Measurements from ENCODE around the gene DNMT3L.
"Not testable (repeated sequence)": the region's sequence is repeated elsewhere in the genome, so short reads cannot be mapped to it uniquely, and the experiment has no call there.

The DNMT3L gene

DNA sequence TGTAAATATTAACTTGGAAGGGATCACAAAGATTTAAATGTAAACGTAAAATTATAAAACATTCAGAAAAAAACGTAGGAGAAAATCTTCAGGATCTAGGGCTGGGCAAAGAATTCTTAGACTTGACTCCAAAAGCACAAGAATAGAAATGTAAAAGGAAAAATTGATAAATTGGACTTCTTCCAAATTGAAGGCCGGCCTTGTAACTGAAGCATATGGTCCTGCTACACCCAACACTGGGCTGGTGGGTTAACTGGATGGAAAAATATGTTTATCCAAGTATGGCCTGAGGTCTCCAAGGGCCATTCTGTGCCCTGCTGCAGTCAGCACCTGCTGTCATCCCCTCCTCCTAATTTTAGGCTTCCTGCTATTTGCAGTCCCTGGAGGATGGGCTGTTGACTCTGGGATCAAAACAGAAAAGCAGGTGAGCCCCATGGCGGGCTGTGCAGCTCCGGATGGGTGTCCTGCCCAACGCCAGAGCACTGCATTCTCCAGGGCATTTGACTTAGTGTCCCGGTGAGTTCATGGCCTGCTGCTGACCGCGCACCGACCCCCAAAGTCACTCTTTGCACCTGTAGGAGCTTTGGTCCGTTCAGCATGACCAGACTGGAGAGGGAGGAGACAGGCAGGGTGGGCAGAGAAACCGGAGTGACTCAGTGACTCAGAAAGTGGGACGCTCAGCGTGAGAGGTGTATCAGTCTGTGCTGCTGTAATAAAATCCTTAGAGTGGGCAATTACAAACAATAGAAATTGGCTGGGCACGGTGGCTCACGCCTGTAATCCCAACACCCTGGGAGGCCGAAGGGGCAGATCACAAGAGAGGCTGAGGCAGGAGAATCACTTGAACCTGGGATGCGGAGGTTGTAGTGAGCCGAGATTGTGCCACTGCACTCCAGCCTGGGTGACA is 17.9 kb upstream of the DNMT3L start:
- no peak for DNase-seq (ENCODE audit: low read depth)

DNA sequence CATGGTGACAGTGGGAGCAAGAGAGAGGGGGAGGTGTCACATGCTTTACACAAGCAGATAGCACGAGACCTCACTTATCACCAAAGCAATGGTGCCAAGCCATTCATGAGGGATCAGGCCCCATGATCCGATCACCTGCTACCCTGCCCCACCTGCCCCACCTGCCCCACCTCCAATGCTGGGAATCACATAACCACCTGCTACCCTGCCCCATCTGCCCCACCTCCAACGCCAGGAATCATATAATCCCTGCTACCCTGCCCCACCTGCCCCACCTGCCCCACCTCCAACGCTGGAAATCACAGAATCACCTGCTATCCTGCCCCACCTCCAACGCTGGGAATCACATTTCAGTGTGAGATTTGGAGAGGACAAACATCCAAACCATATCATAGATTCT is 13.3 kb upstream of the DNMT3L start:
- no peak for DNase-seq (ENCODE audit: low read depth)

DNA sequence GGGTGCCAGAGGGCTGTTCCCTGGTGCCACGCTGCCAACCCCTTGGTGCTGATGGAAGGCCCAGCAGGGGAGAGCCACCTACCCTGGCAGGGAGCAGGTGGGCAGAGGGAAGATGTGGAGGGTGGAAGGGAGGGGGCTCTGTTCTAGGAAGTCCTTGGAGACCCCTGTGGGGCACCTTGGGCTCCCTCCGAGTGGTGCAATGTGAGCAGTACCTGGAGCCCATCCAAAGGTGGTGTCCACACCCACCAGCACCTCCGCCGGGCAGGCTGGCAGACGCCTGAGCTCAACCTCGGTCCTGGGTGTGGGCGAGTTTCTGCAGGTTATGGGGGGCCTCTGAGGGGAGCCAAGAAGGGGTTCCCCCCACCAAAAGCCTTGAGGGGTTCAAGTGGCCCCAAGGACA is 11.3 kb upstream of the DNMT3L start:
- no peak for DNase-seq (ENCODE audit: low read depth)

DNA sequence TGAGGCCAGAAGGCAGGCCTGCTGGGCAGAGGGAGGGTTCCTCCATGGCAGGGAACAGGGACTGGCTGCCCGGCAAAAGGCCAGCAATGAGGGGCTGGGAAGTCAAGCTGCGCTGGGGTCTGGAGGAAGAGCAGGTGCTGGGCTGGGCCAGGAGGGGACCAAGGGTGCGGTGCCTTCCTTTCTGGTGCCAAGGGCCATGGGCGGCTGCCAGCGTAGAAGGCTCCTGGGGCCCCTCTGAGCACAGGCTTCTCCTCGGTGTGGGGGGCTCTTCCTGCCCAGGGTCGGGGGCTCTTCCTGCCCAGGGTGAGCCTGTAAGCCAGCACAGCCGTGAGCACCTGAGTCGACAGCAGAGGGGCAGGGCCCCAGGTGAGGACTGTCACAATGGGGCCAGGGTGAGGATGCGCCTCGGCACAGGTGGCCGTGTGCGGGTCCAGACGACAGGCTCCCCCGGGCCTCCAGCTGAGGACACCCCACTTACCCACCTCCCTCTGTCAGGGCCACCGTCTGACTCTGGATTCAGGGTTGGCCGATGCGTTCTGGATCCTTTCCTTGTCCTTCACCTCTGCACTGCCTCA is 10.7 kb upstream of the DNMT3L start:
- no peak for DNase-seq (ENCODE audit: low read depth)

DNA sequence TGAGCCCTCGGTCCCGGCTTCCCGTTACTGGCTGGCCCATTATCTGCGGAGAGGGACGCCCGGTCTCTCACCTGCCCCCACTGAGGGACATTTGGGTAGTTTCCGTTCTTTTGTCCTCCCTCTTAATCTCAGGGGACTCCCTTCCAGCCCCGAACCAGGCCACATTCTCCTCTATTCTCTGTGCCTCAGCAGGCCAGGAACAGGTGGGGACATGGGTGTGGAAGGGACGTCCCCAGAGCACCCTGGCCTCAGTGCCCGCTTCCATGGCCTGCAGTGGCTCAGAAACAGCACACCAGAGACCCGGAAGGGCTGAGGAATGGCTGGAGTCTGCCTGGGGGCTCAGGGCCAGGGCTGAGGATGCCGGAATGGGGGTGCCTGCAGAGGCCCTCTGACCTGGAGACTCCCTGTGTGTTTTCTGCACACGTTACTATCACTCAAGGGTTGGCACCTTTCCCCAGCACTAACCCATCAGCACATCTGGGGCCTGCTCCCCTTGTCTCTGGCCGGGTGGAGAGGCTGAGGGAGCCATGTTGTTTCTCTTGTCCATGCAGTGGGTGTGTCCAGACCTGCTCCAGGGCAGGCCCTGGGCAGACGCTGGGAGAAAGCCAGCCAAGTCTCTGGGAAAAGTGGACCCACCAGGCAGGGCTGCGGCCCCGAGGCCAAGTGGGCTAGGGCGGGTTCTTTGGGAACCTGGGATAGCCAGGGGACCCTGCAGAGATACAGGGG is 10.0 kb upstream of the DNMT3L start:
- no peak for DNase-seq (ENCODE audit: low read depth)

DNA sequence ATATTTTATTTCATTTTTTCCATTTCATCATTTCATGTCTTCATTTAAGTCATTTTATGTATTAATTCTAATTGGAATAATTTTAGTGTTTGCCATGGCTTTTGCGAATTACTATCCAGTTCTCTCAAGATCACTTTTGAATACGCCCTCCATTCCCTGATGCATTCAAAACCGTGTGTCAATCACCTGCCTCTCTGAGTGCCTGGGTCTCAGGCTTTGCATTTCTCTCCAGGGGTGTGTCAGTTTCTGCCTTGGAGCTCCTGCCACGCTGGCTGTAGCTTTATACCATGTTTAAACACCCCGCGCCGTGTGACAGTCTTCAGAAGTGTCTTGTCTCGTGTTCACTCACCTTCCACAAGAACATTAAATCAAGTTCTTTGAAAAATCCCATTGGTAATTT is 7.4 kb upstream of the DNMT3L start:
- DNase-seq (ENCODE audit: low read depth): no peak

DNA sequence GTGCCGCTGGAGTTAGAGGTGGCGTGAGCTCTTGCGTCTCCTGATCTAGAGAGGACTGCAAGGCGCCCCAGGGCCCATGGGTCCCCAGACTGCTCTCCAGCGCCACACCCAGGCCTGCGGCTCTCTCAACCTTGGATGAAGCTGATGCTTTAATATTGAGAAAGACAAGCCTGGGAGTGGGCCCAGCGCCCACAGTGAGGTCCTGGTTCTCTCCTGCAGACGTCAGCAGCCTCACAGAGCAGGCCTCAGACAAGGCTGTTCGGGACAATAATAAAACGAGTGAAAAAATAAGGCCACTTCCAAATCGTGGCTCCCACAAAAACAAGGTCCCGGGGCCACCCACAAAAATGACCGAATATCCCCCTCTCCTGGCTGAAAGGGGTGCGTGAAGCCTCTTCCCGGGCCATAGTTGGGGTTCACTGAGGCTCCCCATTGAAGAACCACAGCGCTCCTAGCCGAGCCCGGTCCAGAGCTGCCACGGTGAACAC is 6.0 kb upstream of the DNMT3L start:
- DNase-seq (ENCODE audit: low read depth): no peak

DNA sequence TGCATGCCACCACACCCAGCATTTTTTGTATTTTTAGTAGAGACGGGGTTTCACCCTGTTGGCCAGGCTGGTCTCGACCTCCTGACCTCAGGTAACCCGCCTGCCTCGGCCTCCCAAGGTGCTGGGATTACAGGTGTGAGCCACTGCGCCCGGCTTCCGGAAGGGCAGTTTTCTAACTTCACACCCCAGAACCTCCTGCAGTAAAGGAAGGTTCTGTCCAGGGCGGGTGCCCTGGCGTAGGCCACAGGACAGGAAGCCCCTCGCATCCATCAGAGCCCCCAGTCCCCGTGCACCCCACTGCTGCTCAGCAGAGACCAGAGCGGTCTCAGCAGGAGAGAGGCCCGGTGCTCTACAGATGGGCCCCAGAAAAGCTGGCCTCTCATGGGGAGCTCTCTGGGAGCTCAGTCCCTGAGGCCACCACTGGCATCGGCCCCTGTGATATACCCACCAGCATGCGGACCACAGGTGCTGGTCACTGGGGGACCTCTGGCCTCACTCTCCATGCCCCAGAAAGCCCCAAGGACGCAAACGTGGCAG is 4.1 kb upstream of the DNMT3L start:
- no peak for DNase-seq (ENCODE audit: low read depth)

DNA sequence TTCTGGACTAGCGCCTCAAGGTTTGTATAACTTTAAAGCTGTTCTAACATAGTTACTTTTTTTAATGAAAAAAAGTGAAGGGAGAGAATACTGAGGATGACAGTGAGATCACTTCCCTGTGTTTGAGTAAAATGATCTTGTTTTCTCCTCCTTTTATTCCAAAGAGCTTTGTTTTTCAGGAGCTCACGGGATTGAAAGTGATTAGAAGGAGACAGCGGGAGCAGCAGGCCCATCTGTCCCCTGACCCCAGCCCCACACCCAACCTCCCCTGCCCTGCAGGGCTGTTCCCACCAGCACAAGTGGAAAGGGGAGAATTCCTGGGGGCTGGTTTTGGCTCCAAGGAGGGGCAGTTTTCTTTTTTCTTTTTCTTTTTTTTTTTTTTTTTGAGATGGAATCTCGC is 2.1 kb upstream of the DNMT3L start:
- DNase-seq (ENCODE audit: low read depth): no peak

DNA sequence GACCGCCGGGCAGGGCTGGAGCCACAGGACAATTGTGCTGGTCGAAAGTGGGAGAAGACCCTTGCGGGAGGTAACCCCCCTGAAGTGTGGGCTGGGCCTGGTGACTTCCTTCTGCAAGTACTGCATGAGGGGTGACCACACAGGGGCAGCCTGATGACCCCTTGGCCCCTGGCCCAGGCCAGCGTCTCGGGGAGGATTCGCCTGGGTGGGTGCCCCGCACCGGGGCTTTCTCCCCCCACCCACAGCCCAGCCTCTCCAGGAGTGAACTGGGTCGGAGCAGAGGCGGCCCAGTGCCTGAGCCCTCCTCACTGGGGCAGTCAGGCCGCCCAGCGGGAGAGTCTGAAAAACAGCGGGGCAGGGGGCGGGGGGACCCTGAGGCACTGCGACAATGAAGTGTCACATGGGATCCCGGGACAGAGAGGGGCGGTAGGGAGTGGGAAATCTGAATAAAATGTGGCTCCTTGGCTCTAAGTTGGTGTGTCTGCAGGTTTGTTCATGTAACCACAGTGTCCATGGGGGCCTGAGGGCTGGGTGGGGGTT is 1.6 kb upstream of the DNMT3L start:
- no peak for DNase-seq (ENCODE audit: low read depth)

DNA sequence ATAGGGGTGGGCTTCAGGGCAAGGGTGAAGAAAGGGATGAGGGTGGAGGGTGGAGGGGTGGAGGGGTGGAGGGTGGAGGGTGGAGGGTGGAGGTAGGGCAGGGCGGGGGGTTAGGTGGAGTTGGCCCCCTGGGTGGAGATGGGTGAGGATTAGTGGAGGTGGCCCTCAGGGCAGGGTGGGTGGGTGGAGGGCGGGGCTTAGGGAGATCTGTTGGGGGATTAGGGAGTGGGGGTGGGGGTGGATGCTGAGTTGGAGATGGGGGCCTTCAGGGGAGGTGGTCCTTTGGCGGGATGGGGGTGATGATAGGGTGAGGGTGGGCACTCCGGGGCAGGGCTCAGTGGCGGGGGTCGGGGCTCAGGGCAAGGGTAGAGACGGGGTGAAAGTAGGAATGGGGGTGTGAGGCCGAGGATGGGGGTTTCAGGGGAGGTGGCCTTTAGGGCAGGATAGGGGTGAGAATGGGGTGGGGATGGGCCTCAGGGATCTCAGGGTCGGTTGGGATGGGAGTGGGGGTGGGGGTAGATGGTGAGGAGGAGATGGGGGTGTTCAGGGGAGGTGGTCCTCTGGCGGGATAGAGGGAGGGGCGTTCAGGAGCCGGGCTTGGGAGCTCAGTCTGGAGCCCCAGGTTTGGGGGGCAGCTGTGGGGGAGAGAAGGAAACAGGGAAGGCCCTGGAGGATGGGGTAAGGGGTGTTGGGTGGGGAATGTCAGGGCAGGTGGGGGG is 800 bp upstream of the DNMT3L start:
- no peak for DNase-seq (ENCODE audit: low read depth)

DNA sequence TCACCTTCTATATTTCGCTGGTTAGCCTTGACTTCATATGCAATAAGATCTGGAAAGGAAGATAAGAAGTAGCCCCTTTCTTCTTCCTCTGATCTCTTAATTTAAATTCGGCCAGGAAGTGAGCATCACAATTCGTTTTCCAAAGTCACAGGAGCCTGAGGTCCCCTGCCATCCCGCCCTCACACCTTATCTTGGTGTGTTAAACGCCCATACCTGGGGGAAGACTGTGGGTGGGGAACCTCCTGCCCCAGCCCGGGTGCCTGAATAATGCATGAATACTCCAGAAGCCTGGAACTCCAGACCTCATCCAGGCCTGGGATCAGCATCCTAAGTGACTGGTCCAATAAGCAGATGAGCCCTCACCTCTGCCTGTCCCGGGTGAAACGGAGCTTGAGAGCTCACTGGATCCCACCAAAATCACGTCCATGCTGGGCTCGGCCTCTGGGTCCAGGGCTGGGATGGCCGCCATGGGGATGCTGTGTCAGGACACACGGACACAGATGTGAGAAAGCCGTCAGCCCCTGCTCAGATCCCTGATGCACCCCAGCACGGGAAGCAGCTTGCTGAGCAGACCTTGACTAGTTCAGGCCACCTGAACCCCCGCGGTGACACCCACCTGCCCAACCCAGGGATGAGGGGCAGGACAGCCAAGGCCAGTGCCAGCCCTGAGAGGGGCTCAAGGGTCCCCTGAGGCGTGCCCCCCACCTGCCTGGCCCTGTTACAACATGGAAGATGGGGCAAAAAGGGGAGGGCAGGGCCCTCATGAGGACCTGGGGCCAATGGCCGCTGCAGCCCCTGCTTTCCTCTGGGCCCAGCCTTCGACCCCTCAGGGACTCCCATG is 686 bp downstream of the DNMT3L start:
- DNase-seq (ENCODE audit: low read depth): no peak

DNA sequence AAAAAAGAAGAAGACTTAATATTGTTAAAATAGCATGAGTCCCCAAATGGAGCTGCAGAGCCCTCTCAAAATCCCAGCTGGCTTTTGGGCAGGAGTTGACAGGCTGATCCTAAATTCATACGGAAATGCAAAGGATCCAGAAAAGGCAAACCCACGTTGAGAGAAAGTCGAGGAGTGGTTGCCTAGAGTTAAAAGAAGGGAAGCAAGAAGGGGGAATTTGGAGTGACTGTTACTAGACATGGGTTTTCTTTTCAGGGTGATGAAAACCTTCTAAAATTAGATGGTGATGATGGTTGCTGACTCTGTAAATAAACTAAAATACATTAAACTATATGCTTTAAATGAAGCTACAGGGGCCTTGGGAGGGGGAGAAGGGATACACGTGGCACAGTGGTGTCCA is 1.6 kb downstream of the DNMT3L start:
- DNase-seq (ENCODE audit: low read depth): no peak

DNA sequence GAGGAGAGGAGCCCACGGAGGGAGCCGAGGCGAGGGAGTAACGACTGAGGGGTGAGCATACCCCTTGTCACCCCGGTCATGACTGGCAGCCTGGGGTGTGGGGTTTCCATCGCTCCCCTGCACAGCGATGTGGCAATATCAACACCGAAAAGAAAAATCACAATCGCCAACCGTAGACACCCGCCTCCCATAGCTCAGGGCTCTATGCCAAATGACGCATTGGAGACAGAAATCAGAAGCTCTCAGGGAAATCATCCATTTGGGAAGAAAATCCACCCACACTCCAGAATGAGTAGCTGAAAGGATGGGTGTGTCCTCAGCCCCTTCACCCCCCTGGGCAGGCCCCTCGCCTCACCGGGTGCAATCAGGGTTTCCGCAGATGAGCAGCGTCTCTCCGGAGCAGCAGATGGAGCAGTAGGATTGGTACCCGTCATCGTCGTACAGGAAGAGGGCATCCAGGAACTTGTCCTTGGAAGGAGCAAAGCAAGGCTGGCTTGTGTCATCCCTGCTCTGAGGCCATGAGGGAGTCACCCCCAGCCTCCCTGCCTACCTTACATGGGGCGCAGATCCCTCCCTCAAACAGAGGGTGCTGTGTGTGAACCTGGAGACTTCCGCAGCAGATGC is 2.5 kb downstream of the DNMT3L start:
- no peak for DNase-seq (ENCODE audit: low read depth)

DNA sequence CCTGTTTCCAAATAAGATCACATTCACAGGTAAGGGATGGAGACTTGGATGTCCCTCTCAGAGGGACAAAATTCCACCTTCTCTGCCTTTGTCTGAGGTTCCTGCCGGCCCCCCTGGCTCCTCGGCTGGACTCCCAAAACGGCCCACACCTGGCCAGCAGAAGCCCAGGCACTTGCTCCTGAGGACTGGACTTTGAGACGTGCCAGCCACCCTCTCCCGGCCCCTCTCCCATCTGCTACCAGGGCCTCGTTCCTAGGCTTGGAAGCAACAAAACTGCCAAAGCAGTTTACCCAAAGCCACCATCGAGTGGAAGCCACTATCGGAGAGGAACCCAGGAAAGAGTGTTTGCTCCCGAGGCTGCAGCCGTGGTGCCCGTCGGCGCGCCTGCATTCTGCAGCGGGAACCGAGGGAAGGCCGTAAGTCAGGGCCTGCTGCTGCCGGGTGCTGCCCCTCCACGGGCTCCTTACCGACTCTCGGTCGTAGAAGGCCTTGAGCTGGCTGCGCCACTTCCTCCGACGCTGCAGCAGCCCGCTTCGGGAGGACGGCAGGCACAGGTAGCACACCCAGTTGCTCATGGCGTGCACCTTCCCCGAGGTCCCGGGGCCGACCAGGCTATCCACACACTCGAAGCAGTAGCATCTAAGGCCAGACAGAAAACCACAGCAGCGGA is 3.5 kb downstream of the DNMT3L start:
- no peak for DNase-seq (ENCODE audit: low read depth)

DNA sequence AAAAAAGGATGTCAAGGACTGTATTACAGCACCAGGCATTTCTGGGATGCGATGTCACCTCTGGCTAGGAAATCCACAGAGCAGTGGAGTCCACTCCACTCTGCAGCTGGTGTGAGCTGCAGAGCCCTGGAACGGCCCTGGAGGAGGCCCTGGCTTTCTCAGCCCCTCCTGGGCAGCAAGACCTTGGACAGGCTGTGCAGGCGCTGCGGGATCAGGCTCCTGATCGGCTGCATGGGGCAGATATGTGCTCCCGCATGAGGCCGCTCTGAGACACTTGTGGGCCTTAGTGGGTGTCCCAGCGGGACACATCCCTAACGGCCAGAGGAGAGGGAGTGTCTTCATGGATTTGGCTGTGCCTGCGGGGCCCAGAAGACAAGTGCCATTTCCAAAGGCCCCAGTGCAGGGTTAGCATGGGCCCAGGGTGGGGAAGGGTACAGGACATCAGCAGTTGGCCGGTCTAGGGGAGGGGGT is 6.2 kb downstream of the DNMT3L start:
- DNase-seq (ENCODE audit: low read depth): no peak

DNA sequence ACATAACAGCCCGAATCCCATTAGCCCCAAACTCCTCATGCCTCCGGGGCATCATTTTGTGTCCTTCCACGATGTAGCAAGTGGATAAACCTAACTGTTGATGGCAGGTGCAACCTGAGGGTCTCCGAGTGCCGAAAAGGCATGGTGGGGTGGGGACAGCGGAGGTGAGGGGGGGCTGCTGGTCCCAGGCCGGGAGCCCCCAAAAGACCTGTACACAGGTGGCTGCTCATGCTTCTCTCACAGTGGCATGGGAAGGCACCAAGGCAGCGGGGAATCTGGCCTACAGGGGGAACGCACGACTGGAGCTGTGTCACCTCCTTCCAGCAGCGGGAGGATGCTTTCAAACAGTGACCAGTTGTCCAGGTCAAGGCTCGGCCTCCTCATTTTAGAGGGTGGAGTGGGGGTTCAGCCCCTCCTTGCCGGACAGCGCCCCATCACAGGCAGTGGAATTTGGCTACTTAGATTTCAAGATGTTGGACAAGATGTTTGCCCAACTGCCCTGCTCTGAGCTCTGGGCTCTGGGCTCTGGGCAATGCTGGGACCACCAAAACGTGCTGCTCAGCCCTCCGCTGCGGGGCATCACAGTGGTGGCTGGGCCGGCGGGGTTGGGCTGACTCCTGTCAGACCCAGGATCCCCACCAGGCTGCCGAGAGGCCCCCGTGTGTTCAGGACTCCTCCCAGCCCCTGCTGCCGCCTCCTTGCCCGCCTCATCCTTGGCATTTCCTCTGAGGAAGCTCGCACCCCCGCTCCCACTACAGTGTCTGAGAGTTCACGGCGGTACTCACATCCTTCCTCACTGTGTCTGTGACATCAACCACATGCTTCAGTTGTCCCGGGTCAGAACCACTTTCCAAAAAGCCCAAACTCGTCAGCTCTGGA is 7.6 kb downstream of the DNMT3L start:
- no peak for DNase-seq (ENCODE audit: low read depth)

DNA sequence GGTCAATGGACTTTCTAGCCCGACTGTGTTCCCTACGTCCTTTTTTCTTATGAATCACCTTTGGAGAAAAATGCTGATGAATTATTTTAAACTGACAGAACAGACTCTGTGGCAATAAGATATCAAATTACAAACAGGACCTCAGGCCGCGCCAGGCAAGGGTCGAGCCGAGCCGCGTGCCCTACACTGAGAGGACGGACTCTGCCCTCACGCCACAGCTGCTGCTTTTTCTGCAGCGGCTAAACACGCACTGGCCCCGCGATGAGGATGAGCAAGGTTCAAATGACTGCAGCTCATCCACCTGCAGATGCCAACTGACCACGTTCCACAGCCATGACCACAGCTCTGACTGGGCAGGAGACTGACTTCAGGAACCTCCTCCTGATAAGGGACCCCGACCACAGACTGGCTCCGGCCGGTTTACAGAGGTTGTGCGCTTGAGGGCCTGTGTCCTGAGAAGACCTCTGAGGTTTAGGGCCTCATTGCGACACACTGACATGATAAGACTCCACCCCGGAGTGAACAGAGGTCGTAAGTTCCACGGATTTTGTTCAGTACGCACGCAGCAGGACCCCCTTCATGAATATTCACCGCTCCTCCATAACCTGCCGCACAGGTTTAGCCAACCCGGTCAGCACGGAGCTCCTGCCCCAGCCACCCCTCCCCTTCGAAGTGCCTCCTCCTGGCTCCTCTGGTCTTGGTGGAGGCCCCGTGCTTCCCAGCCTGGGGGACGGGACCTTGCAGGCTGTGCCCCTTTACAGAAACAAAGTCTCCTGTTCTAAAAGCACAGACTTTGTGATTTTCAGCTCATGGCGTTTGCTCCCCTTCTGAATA is 12.3 kb downstream of the DNMT3L start:
- DNase-seq (ENCODE audit: low read depth): not testable (repeated sequence)
